DMS114 treated with DMSO at 0.1 percent for 48 hours (cell line): ENCODE results near the gene PKDCC.

Experiments used
- DNase-seq: peaks from one replicate; lab custom pipeline; 2025; ENCODE audit not compliant: unreplicated experiment; lab: John Stamatoyannopoulos, UW

PKDCC gene

DNA sequence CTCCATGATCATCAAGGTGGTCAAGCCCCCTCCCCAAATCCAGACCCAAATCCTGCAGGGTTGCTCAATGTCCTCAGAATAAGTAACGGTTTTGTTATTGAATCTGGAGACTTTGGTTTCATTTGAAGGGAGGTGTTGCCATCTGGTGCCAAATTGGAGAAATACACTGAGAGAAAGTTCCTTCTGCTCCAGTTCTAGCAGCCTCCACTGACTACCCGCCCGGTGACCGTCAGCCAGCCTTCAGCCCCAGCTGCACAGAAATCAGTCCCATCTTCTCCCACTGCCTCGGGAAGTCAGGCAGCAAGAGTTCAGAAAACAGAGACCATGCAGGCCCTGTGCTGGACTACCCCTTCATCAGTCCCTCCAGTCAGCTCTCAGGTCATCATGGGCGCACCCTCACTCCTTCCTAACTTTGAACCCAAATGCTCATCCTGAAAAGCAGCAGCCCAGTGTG lies 38.7 kb downstream of the PKDCC start:
- peak; percentile 74 for DNase-seq

DNA sequence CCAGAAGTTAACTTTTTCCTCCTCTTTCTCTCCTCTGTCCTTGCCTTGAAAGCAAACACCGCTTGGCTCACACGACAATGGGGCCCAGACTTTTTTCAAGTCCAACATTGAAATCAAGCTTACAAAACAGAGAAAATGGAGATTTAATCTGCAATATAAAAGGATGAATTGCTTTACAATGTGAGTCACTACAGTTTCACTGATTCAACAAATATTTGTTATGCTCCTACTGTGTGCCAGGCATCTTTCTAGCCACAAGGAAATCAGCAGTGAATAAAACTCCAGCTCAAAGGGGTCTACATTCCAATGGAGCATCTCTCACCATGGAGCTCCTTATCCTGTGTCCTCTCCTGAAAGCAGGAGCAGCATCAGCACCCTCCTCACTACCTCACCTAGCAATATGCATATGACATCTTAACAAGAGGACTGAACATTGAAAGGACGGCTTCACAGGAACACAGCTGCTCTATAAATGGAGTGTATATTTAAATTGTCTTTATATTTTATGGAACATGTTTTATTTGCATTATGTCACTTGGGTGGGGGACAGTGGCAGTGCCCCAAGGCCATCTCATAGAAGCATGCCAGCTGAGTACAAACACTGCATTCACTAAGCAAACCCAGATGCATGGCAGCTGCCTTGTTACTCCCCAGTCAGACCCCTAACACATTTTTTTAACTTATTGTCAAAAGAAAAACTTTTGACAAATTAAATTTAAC lies 39.5 kb downstream of the PKDCC start:
- DNase-seq: no peak

GRCh38 chr2:42087857-42088195 lies 40.0 kb downstream of the PKDCC start:
- no peak for DNase-seq

DNA sequence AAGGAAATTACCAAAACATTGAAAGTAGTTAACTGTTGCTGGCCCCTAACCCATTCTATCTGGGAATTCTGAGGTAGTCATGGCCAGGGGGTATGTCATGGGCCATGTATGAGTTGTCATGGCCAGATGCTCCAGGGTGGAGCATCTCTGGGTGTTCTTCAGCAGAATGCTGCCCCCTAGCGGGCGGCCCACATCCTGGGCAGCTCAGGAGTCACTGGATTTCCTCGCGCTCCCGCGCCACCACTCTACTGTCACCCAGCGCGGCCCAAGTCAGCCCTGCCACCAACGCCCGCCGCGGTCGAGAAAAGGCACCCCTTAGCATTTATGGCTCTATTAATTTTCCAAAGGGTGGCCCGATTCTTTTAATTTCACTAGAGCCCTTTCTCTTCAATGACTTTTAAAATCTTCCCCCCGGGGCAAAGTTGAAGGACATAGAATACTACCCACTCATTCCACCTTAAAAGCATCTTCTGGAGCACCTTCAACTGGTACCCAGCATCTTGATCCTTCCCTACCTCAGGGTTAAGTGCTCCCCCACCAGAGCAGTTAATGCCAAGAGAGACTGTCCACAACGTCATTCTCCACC lies 41.6 kb downstream of the PKDCC start:
- no peak for DNase-seq

DNA sequence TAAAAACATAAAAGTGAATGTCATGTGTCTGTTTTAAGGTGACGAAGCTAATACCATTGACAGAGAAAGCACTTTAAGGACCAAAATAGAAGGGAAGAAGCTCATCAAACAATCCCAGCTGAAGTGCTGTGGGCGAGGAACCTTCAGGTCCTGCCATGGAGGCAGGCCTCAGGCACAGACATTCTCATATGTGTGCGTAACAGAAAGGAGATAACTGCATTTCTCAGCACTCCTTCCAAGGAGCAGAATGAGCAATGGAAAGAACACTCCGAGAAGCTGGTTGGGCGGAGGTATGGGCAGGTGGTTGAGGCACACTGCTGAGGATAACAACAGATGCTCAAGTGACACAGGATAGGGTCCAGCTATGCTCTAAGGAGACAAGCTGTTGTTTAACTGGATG lies 42.4 kb downstream of the PKDCC start:
- DNase-seq: no peak

DNA sequence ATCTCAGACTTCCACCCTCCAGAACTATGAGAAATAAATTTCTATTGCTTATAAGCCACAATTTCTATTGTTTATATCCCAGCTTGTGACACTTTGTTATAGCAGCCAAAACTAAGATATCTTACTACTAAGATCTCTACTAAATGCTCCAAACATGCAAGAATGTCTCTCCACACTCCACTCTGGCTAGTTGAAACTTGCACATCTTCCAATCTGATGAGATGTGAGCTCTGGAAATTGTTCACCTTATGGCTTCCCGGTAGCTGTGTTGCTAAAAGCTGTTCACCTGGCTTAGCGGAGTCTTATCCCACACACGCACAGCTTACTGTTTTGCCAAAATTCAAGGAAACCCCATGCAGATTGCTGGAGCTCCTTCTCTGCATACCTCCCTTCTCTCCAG lies 43.9 kb downstream of the PKDCC start:
- no peak for DNase-seq

DNA sequence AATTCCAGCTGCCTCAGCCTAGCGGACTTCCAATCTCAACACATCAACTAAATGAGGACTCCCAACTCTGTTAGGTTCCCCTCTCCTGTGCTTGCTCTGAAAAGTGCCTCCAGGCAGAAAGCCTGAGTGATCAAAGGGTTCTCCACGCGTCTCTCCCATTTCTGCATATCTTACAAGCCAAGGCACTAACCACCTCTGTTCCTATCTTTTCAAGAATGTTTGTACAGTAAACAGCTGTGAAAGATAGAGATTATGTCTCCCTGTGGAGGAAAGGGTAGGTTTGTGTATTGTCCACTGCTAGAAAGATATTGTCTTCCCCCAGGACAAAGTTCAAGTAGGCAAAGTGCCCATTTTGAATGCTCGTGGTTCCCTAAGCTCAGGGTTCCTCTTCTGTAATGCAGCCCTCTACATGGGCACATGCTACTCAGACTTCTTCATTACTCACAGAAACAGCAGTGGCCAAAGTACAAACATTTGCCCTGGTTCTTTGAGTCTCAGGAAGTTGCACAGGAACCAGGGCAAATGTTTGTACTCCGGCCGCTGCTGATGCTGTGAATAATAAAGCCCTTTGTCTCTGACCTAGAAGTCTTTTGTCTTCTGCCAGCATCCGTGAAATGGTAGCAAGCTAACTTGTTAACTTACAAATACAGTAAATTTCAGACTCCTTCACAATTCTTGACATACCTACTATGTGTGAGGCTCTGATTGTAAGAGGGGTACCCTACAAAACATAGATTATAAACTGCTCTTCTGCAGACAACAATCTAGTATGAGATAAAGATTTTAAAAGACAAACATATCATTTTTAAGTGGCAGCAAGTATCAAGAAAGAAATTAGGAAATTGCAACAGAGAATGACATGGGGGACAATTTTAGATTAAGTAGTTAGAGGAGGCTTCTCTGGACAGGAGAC lies 44.5 kb downstream of the PKDCC start:
- no peak for DNase-seq

DNA sequence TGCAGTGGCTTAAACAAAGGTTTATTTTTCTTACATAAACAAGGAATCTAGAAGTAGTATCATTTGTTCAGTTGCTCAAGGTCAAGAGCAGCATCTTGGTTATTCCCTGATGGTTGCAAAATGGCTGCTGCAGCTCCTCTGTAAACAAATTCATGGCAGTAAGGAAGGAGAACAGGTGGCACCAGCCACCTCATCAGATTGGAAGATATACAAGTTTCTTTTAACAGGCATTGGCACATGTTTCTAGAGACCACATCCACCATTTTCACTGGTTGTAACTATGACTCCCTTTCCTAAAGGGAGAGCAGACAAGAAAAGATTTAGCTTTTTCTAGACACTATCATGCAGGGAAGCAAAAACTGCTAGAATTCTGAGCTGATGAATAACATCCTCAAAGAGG lies 46.3 kb downstream of the PKDCC start:
- DNase-seq: no peak

- peak; percentile 15 for DNase-seq
Measured at GRCh38 chr2:42095923-42096408, 48.1 kb downstream of the PKDCC start.

- DNase-seq: no peak
Measured at GRCh38 chr2:42096869-42097591, 49.2 kb downstream of the PKDCC start.

DNA sequence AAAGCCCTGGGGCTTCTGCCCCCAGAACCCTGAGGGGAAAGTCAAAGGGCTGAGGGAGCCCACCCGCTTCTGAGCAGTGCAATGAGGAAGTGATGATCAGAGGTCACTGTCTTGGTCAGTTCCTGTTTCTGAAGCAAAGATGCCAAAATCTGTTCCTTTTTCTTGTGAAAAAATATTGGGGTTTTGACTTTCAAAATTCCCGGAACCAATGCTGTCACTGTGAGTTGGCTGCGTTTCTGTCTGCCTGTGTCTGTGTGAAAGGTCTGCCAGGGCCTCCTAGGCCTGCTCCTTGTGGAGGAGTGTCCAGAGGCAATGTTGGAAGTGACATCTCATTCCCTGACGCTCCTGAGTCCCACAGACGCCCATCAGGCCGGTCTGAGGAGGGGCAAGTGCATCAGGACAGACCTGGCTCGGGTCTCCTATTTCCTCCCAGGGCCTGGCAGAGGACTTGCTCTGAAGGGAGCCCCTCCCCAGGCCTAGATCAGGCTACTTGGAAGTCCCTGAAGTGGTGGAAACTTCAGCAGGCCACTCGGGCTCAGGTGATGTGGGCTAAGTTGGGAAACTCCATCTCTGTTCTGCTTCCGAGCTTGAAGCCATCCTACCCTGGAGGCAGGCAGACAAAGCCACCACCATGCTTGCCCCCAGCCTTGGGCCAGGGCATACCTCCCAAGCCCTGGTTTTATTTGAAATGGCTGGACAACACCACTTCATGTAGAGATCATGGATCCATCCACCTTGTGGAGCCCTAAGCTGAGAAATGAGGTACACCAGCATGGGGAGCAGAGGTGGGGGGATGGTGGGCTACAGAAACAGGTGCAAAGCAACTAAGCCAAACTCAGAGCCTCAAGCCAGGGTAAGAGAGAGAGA lies 51.0 kb downstream of the PKDCC start:
- no peak for DNase-seq

DNA sequence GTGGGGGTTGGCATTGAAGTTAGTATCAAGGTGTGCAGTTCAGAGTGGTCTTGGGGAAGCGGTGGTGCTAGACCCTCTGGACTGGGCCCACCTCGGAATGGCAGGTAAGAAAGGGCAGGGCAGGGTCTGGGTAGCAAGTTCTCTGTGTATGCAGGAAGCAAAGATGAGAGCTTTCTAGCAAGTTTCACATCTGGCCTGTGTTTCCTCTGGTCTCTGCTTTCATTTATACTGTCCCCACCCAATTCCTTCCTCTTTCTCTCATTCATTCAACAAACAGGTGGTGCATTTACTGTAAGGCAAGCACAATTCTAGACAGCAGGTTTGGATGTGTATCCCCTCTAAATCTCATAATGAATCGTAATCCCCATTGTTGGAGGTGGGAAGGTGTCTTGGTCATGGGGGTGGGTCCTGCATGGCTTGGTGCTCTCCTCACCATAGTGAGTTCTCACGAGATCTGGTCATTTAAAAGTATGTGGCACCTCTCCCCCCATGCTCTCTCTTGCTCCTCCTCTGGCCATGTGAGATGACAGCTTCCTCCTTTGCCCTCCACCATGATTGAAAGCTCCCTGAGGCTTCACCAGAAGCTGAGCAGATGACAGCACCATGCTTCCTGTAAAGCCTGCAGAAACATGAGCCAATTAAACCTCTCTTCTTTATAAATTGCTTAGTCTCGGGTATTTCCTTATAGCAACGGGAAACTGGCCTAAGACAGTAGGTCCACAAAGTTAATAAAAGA lies 51.8 kb downstream of the PKDCC start:
- no peak for DNase-seq

GRCh38 chr2:42100683-42101205 lies 52.9 kb downstream of the PKDCC start:
- DNase-seq: no peak

- no peak for DNase-seq
Measured at GRCh38 chr2:42101206-42102023, 53.6 kb downstream of the PKDCC start.

DNA sequence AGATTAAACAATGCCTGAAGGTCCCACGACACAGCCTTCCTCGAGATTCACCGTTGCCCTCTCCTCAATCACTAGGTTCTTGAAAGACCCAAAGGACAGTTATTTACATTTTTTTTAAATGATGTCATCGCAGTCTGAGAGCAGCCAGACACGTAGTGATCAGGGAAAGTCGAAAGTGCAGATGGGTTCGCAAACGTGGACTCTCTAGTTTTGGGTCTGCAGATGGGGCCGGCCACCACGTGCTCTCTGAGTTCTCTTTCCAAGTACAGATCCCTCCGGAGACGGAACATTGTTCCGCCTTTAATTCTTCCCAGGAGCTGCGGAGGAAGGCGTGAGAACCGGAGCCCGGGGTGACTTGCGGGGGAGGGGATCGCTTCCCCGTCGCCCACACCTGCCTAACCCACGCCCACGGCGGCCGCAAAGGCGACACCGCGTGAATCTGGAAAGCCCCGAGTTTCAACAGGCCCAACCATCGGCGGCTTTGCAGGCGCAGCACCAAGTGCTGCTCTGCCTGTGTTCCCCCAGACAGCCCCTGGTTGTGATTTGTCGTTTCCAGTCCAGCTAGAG lies 54.3 kb downstream of the PKDCC start:
- no peak for DNase-seq

GRCh38 chr2:42102591-42103450 lies 55.0 kb downstream of the PKDCC start:
- DNase-seq: no peak

DNA sequence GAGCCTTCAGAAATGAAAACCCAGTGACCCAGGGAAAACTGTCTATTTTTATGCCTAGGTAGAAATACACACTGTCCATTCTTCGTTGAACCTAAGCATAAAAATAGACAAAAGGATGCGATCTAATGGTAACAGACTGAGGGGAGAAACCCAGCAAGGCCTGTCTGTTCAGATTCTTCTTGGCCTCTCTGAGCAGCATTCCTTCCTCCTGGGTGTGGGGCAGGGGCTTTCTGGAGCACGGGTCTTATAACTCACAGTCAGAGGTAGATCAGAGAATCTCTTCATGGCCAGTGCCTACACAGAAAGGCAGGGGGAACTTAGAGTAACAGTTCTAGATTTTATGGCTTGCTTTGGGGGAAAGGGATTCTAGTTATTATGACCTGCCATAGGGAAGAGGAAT lies 56.0 kb downstream of the PKDCC start:
- no peak for DNase-seq
